PC-3 (cell line): ENCODE results near the gene ATP5F1E. TPM values are rescaled to one million over a fixed set of nuclear protein-coding genes. Genes with fewer than 3 reads are reported as not detected.

Experiments used
- ATAC-seq: fragments of 200-7000 bp; cut with Tn5 transposase; 2 replicates; pipeline ENCODE4 v1.9.1; 2020; ENCODE audit warnings: mild to moderate bottlenecking, moderate library complexity
- BruUV-seq: library from RNA; stranded (reverse); fragments of 400-500 nt; replicated peaks from 2 replicates; lab custom pipeline; 2021; lab: Mats Ljungman, UMichigan
- CTCF ChIA-PET: fragments of 300-600 bp; sonication (Branson Sonifier 250); formaldehyde crosslinking; loops from one replicate; lab custom pipeline; 2022; ENCODE audit warnings: antibody characterized with exemption; lab: Charles Lee
- POLR2A ChIA-PET: fragments of 300-600 bp; sonication (Branson Sonifier 250); formaldehyde crosslinking; loops from one replicate; lab custom pipeline; 2022; ENCODE audit warnings: antibody characterized with exemption; ENCODE audit not compliant: unreplicated experiment; lab: Charles Lee
- DNase-seq: peaks from one replicate; pipeline ENCODE4 v3.0.0-alpha.2; 2015
- H2AFZ ChIP-seq: fragments of 300-600 bp; sonication (generic); 2 replicates; pipeline ENCODE4 v1.6.0; 2016; ENCODE audit warnings: antibody characterized with exemption, low read length
- H3F3A ChIP-seq: fragments of 300-600 bp; sonication (generic); one replicate; pipeline ENCODE4 v1.6.0; 2017; ENCODE audit warnings: antibody characterized with exemption, low read length, control low read depth, mild to moderate bottlenecking; ENCODE audit not compliant: unreplicated experiment
- H3K27ac ChIP-seq: fragments of 300-600 bp; sonication (generic); 2 replicates; pipeline ENCODE4 v1.5.1; 2016; ENCODE audit warnings: mild to moderate bottlenecking, low read length
- H3K27me3 ChIP-seq: fragments of 300-600 bp; sonication (generic); 2 replicates; pipeline ENCODE4 v1.6.1; 2016; ENCODE audit warnings: low read length, mixed read lengths
- H3K36me3 ChIP-seq: fragments of 300-600 bp; sonication (generic); 2 replicates; pipeline ENCODE4 v1.6.1; 2016; ENCODE audit warnings: low read depth, mixed run types, low read length, mixed read lengths
- H3K4me1 ChIP-seq: fragments of 300-600 bp; sonication (generic); 2 replicates; pipeline ENCODE4 v1.5.1; 2016; ENCODE audit warnings: low read length; ENCODE audit not compliant: insufficient read depth
- H3K4me2 ChIP-seq: fragments of 300-600 bp; sonication (generic); 2 replicates; pipeline ENCODE4 v1.6.0; 2016; ENCODE audit warnings: low read length
- H3K4me3 ChIP-seq: fragments of 300-600 bp; sonication (generic); 2 replicates; pipeline ENCODE4 v1.5.1; 2016; ENCODE audit warnings: mild to moderate bottlenecking, low read length, mixed read lengths
- H3K79me2 ChIP-seq: fragments of 300-600 bp; sonication (generic); 2 replicates; pipeline ENCODE4 v1.6.1; 2017; ENCODE audit warnings: low read length, mixed read lengths
- H3K9ac ChIP-seq: fragments of 300-600 bp; sonication (generic); 2 replicates; pipeline ENCODE4 v1.6.0; 2016; ENCODE audit warnings: mild to moderate bottlenecking, low read length
- H3K9me2 ChIP-seq: fragments of 300-600 bp; sonication (generic); replicated peaks from 2 replicates; pipeline ENCODE4 v1.6.1; 2016; ENCODE audit warnings: mixed run types, low read length, mixed read lengths
- H3K9me3 ChIP-seq: fragments of 300-600 bp; sonication (generic); 2 replicates; pipeline ENCODE4 v1.6.1; 2016; ENCODE audit warnings: low read length, mixed read lengths
- H4K20me1 ChIP-seq: fragments of 300-600 bp; sonication (generic); 2 replicates; pipeline ENCODE4 v1.6.1; 2016; ENCODE audit warnings: low read length, mixed read lengths
- EZH2 ChIP-seq: fragments of 300-600 bp; sonication (generic); IDR thresholded peaks from one replicate; pipeline ENCODE4 v1.6.1; 2017; ENCODE audit warnings: antibody characterized with exemption, mild to moderate bottlenecking, low read length; ENCODE audit not compliant: unreplicated experiment
- EZH2phosphoT487 ChIP-seq: fragments of 300-600 bp; sonication (generic); IDR thresholded peaks from 2 replicates; pipeline ENCODE4 v1.6.1; 2018; ENCODE audit warnings: mild to moderate bottlenecking, antibody characterized with exemption, low read length, borderline replicate concordance
- intact Hi-C: fragments of 100-400 bp; cut with micrococcal nuclease; formaldehyde crosslinking; loops from 2 replicates; pipeline ENCODE4 v1.9.0; 2023
- total RNA-seq: library from RNA; depleted of rRNA; stranded (reverse); fragments of >200 nt; gene quantifications from 2 replicates; pipeline ENCODE4 v1.2.3, GENCODE V29; 2014
- TF ChIP-seq, protein P1 (sequence below): fragments of 300-600 bp; sonication (generic); conservative IDR thresholded peaks from 2 replicates; pipeline ENCODE4 v1.5.1; 2017; ENCODE audit warnings: antibody characterized with exemption, low read depth, mild to moderate bottlenecking, low read length

The ATP5F1E gene
- total RNA-seq, 1 experiment from 2014 or later = 58.5 TPM

- no TSS peak for BruUV-seq
- Histone ChIP-seq H2AFZ (no peak overlapping the region), H3K27ac (no peak overlapping the region), H3K9me3 (no peaks in the 10 kb centered on the region), H3K4me3 (no peak overlapping the region), H4K20me1 (no peaks in the 10 kb centered on the region), H3K27me3 (no peaks in the 10 kb centered on the region), H3K4me1 (peaks cover 22% of the 10 kb centered on the region), H3K79me2 (peaks cover 30% of the 10 kb centered on the region), H3K4me2 (no peak overlapping the region), H3K9ac (no peak overlapping the region), H3F3A (no peaks in the 10 kb centered on the region), H3K36me3 (no peaks in the 10 kb centered on the region; the same call in 1 of the 2 replicates), H3K9me2 (no peaks in the 10 kb centered on the region)
- DNase-seq (no peak), ATAC-seq (no peak)
- intact Hi-C loops = no loop called here
- ChIA-PET POLR2A (no interaction called here), CTCF (no interaction called here)
- TF ChIP-seq, protein P1, sequence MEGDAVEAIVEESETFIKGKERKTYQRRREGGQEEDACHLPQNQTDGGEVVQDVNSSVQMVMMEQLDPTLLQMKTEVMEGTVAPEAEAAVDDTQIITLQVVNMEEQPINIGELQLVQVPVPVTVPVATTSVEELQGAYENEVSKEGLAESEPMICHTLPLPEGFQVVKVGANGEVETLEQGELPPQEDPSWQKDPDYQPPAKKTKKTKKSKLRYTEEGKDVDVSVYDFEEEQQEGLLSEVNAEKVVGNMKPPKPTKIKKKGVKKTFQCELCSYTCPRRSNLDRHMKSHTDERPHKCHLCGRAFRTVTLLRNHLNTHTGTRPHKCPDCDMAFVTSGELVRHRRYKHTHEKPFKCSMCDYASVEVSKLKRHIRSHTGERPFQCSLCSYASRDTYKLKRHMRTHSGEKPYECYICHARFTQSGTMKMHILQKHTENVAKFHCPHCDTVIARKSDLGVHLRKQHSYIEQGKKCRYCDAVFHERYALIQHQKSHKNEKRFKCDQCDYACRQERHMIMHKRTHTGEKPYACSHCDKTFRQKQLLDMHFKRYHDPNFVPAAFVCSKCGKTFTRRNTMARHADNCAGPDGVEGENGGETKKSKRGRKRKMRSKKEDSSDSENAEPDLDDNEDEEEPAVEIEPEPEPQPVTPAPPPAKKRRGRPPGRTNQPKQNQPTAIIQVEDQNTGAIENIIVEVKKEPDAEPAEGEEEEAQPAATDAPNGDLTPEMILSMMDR = no peak
- TF ChIP-seq EZH2 (no peak), EZH2phosphoT487 (no peak)
Measured at GRCh38 chr20:59003836-59004492, 28.2 kb downstream of the ATP5F1E start.

- Histone ChIP-seq H3K9ac (no peak overlapping the region), H3K4me3 (no peak overlapping the region), H3K79me2 (peaks cover 30% of the 10 kb centered on the region), H2AFZ (no peak overlapping the region), H3F3A (no peaks in the 10 kb centered on the region), H3K36me3 (no peaks in the 10 kb centered on the region; the same call in 1 of the 2 replicates), H3K4me2 (no peak overlapping the region), H3K27ac (no peak overlapping the region), H3K27me3 (no peaks in the 10 kb centered on the region), H3K4me1 (peaks cover 22% of the 10 kb centered on the region), H4K20me1 (no peaks in the 10 kb centered on the region), H3K9me3 (no peaks in the 10 kb centered on the region), H3K9me2 (no peaks in the 10 kb centered on the region)
- ChIA-PET POLR2A (no interaction called here), CTCF (no interaction called here)
- no TSS peak for BruUV-seq
- TF ChIP-seq EZH2phosphoT487 (no peak), EZH2 (no peak)
- TF ChIP-seq, protein P1 = no peak
- ATAC-seq (no peak), DNase-seq (no peak)
- intact Hi-C loops = no loop called here
Measured at GRCh38 chr20:59002874-59003399, 29.2 kb downstream of the ATP5F1E start.

GRCh38 chr20:59002388-59002787, 29.7 kb downstream of the ATP5F1E start:
- H3K79me2 ChIP-seq = peaks cover 30% of the 10 kb centered on the region
- no TSS peak for BruUV-seq
- intact Hi-C loops = no loop called here

More at GRCh38 chr20:59002388-59002787, 29.7 kb downstream of the ATP5F1E start:
- DNase-seq = no peak
- Histone ChIP-seq H3K9me3 (no peaks in the 10 kb centered on the region), H3K9ac (no peak overlapping the region), H4K20me1 (no peaks in the 10 kb centered on the region), H3K27me3 (no peaks in the 10 kb centered on the region), H2AFZ (no peak overlapping the region), H3K4me1 (peaks cover 19% of the 10 kb centered on the region), H3F3A (no peaks in the 10 kb centered on the region), H3K36me3 (peaks cover 5% of the 10 kb centered on the region; the same call in 1 of the 2 replicates), H3K9me2 (no peaks in the 10 kb centered on the region), H3K4me3 (no peak overlapping the region), H3K4me2 (no peak overlapping the region), H3K27ac (no peak overlapping the region)
- ChIA-PET CTCF (no interaction called here), POLR2A (no interaction called here)
- no peak for ATAC-seq
- TF ChIP-seq, protein P1 = no peak
